Uterus (tissue), 2 donors: ENCODE results near the gene MAP2K2.

Experiments
- POLR2A ChIP-seq, 2 donors: fragments of 450-650 bp; IDR thresholded peaks; one replicate each; pipeline ENCODE4 v1.6.1; 2016; ENCODE audit warnings: antibody characterized with exemption in 2 of 2, mild to moderate bottlenecking in 1 of 2, moderate library complexity in 1 of 2
- TF ChIP-seq, protein P1 (sequence below), 4 experiments: fragments of 200-600 bp in 2 of 4; fragments of 450-650 bp in 2 of 4; sonication (generic) in 2 of 4; IDR thresholded peaks; one replicate each; pipeline ENCODE4 v1.5.1; 2016 to 2019; ENCODE audit warnings: antibody characterized with exemption in 4 of 4, mild to moderate bottlenecking in 2 of 4, moderate library complexity in 1 of 4

DNA sequence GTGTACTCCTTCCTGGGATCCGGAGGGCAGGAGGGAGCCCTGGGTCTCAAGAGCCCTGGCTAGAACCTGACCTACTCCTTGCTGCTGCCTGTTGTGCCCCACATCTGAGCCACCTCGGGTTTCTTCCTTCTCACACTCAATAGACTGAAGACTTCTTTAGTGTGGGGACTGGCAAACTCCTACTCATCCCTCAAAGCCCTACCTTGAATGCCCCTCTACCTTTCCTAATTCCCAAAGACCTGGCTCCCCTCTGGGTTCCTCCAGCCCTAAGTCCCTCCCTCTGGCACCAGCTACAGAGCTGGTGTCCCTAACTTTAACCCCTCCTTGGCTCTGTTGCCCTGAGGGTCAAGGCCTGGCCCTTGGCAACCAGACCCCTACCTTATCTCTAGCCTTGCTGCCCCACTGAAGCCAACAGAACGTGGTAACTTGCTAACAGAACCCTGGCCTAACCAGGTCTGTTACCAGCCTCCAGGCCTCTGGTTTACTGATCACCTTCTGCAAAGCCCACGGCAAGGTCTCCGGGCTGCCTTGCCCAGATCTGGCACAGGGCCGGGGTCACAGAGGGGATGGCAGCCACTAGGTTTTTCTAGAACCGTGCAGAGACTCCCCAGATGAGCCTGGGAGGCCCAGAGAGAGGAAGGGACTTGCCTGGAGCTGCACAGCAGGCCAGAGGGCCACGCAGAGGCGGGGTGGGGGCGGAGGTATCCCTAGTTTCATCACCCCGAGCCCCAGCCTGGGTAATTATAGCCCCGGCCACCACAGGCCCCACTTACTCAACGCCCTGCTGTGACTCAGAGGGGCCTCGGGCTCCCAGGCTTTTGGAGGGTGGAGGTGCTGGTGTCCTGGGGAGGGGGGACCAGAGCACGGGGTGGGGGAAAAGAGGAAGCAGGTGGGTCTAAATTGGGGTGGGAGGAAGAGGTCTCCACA, 72.5 kb downstream of the MAP2K2 start:
- TF ChIP-seq, protein P1, sequence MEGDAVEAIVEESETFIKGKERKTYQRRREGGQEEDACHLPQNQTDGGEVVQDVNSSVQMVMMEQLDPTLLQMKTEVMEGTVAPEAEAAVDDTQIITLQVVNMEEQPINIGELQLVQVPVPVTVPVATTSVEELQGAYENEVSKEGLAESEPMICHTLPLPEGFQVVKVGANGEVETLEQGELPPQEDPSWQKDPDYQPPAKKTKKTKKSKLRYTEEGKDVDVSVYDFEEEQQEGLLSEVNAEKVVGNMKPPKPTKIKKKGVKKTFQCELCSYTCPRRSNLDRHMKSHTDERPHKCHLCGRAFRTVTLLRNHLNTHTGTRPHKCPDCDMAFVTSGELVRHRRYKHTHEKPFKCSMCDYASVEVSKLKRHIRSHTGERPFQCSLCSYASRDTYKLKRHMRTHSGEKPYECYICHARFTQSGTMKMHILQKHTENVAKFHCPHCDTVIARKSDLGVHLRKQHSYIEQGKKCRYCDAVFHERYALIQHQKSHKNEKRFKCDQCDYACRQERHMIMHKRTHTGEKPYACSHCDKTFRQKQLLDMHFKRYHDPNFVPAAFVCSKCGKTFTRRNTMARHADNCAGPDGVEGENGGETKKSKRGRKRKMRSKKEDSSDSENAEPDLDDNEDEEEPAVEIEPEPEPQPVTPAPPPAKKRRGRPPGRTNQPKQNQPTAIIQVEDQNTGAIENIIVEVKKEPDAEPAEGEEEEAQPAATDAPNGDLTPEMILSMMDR (IDR thresholded peaks at IDR 0.05): no peak
- no peak for TF ChIP-seq POLR2A (IDR thresholded peaks at IDR 0.05)
